Neuronal stem cell (in vitro differentiated cells): ENCODE data around the gene OLFML2A.
A peak's percentile ranks its signal among the peaks of the same experiment; 100 is the strongest.

Experiments used
- DNase-seq: peaks from one replicate; pipeline ENCODE4 v3.0.0-alpha.2; 2013; ENCODE audit warnings: low spot score
- H2AFZ ChIP-seq: one replicate; pipeline ENCODE4 v1.6.1; 2013; ENCODE audit warnings: mild to moderate bottlenecking, low read length, inconsistent platforms
- H2AK5ac ChIP-seq: 2 replicates; pipeline ENCODE4 v1.6.1; 2013; ENCODE audit warnings: low read depth, mild to moderate bottlenecking, inconsistent platforms, low read length, moderate library complexity, mixed read lengths
- H2BK120ac ChIP-seq: 2 replicates; pipeline ENCODE4 v1.6.1; 2013; ENCODE audit warnings: low read depth, mild to moderate bottlenecking, inconsistent platforms, low read length, moderate library complexity, mixed read lengths
- H2BK12ac ChIP-seq: one replicate; pipeline ENCODE4 v1.6.1; 2013; ENCODE audit warnings: low read length, inconsistent platforms
- H2BK15ac ChIP-seq: 2 replicates; pipeline ENCODE4 v1.6.1; 2013; ENCODE audit warnings: mild to moderate bottlenecking, low read length, inconsistent platforms, mixed read lengths
- H2BK5ac ChIP-seq: one replicate; pipeline ENCODE4 v1.6.1; 2013; ENCODE audit warnings: inconsistent platforms, mild to moderate bottlenecking, low read length, moderate library complexity
- H3K14ac ChIP-seq: one replicate; pipeline ENCODE4 v1.6.1; 2013; ENCODE audit warnings: low read length, inconsistent platforms
- H3K18ac ChIP-seq: 2 replicates; pipeline ENCODE4 v1.6.1; 2013; ENCODE audit warnings: low read length, inconsistent platforms
- H3K23ac ChIP-seq: 2 replicates; pipeline ENCODE4 v1.6.1; 2013; ENCODE audit warnings: low read depth, mild to moderate bottlenecking, mixed read lengths, low read length, inconsistent platforms; ENCODE audit not compliant: poor library complexity
- H3K27ac ChIP-seq: replicated peaks from 3 replicates; pipeline ENCODE4 v1.5.1; 2013; ENCODE audit warnings: low read length, inconsistent platforms
- H3K27me3 ChIP-seq, 3 experiments: 2 replicates each; pipeline ENCODE4 v1.6.1; 2013; ENCODE audit warnings: low read length in 3 of 3, mild to moderate bottlenecking in 2 of 3, inconsistent platforms in 1 of 3, low read depth in 1 of 3, mixed read lengths in 1 of 3, moderate library complexity in 1 of 3; ENCODE audit not compliant: control insufficient read depth in 3 of 3, insufficient read depth in 3 of 3
- H3K36me3 ChIP-seq, 2 donors: replicated peaks in 1 of 2; 2 replicates each; pipeline ENCODE4 v1.6.1; 2013; ENCODE audit warnings: low read length in 2 of 2; ENCODE audit not compliant: control insufficient read depth in 2 of 2, insufficient read depth in 2 of 2
- H3K4ac ChIP-seq: 2 replicates; pipeline ENCODE4 v1.6.1; 2013; ENCODE audit warnings: inconsistent platforms, mild to moderate bottlenecking, low read length, moderate library complexity
- H3K4me1 ChIP-seq, 2 donors: 1 replicate in 1 of 2; 2 replicates in 1 of 2; pipeline ENCODE4 v1.6.1; 2013; ENCODE audit warnings: low read length in 2 of 2, low read depth in 1 of 2; ENCODE audit not compliant: control insufficient read depth in 2 of 2, insufficient read depth in 1 of 2
- H3K4me2 ChIP-seq: one replicate; pipeline ENCODE4 v1.6.1; 2013; ENCODE audit warnings: mild to moderate bottlenecking, low read length, inconsistent platforms; ENCODE audit not compliant: insufficient read depth, poor library complexity, severe bottlenecking
- H3K4me3 ChIP-seq, 2 donors: 2 replicates each; pipeline ENCODE4 v1.5.1; 2013; ENCODE audit warnings: low read length in 2 of 2, mild to moderate bottlenecking in 2 of 2, inconsistent platforms in 1 of 2, moderate library complexity in 1 of 2
- H3K79me1 ChIP-seq: one replicate; pipeline ENCODE4 v1.6.1; 2013; ENCODE audit warnings: low read depth, mild to moderate bottlenecking, inconsistent platforms, low read length, moderate library complexity
- H3K9ac ChIP-seq: one replicate; pipeline ENCODE4 v1.6.1; 2013; ENCODE audit warnings: mild to moderate bottlenecking, low read depth, low read length, inconsistent platforms; ENCODE audit not compliant: poor library complexity
- H3K9me3 ChIP-seq, 2 donors: replicated peaks in 1 of 2; 2 replicates each; pipeline versions ENCODE3 to v1.6.1; 2013; ENCODE audit warnings: low read length in 2 of 2, mild to moderate bottlenecking in 2 of 2, inconsistent platforms in 1 of 2, low read depth in 1 of 2, mixed read lengths in 1 of 2, moderate library complexity in 1 of 2; ENCODE audit not compliant: control insufficient read depth in 2 of 2, insufficient read depth in 1 of 2
- H4K8ac ChIP-seq: one replicate; pipeline ENCODE4 v1.6.1; 2013; ENCODE audit warnings: low read depth, mild to moderate bottlenecking, inconsistent platforms, low read length, moderate library complexity
- H4K91ac ChIP-seq: one replicate; pipeline ENCODE4 v1.6.1; 2013; ENCODE audit warnings: low read length, low read depth, mild to moderate bottlenecking, inconsistent platforms; ENCODE audit not compliant: poor library complexity
- WGBS, 2 donors: extraction: QIAGEN DNeasy Blood & Tissue Kit; methylation state at CpG; one replicate each; pipeline ENCODE4 v1.1.7; 2013; ENCODE audit warnings: missing lambda C conversion rate in 2 of 2, mixed read lengths in 1 of 2; ENCODE audit not compliant: insufficient read length in 2 of 2, insufficient replicate concordance in 1 of 2; ENCODE audit errors: extremely low coverage in 2 of 2; 5-methylcytosine and 5-hydroxymethylcytosine counted together

OLFML2A gene

DNA sequence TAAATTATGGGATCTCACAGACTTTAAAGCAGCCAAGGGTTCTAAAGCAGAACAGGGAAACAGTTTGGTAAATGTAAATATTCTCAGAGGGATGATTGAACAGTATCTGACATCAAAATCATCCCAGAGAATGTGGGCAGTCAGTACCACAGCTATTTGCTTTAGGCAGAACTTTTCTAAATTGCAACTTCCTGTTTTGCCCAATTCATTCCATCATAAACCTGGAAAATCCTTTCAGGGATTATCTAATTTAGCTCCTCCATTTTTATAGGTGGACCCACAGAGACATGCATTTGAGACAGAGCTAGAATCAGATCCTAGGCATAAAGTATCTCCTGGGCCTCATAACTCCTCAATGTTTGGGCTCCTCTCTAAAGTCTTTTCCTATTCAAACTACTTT, 18.2 kb upstream of the OLFML2A start:
- H4K91ac ChIP-seq: no peak overlapping the region
- H3K79me1 ChIP-seq: no peaks in the 10 kb centered on the region
- DNase-seq: no peak
- no peaks in the 10 kb centered on the region for H3K9me3 ChIP-seq
- no peak overlapping the region for H2BK5ac ChIP-seq
- H2BK12ac ChIP-seq: no peak overlapping the region
- peaks cover 15 to 39% of the 10 kb centered on the region in 2 donors for H3K4me1 ChIP-seq
- H2BK15ac ChIP-seq: no peak overlapping the region
- H3K4me2 ChIP-seq: no peak overlapping the region
- no peaks in the 10 kb centered on the region for H3K36me3 ChIP-seq
- no peaks in the 10 kb centered on the region for H3K27me3 ChIP-seq
- H3K4ac ChIP-seq: no peak overlapping the region
- no peak overlapping the region for H3K14ac ChIP-seq
- H3K4me3 ChIP-seq: no peak overlapping the region
- H3K18ac ChIP-seq: no peak overlapping the region
- no peak overlapping the region for H4K8ac ChIP-seq
- H2AK5ac ChIP-seq: no peak overlapping the region
- H2AFZ ChIP-seq: no peak overlapping the region
- no peak overlapping the region for H3K9ac ChIP-seq
- H2BK120ac ChIP-seq: no peak overlapping the region
- H3K27ac ChIP-seq: peak overlapping the region; percentile 14
- no peak overlapping the region for H3K23ac ChIP-seq

- Histone ChIP-seq H3K27me3 (no peaks in the 10 kb centered on the region), H3K4me2 (no peak overlapping the region), H3K4ac (no peak overlapping the region), H2BK120ac (no peak overlapping the region), H3K4me1 (peaks cover 12 to 39% of the 10 kb centered on the region in 2 donors), H3K23ac (no peak overlapping the region), H3K14ac (no peak overlapping the region), H2BK5ac (no peak overlapping the region), H3K36me3 (no peaks in the 10 kb centered on the region), H2BK15ac (no peak overlapping the region), H2AK5ac (no peak overlapping the region), H2AFZ (no peak overlapping the region), H2BK12ac (no peak overlapping the region), H3K79me1 (no peaks in the 10 kb centered on the region), H3K27ac (peak overlapping the region; percentile 37), H3K9me3 (no peaks in the 10 kb centered on the region), H4K91ac (no peak overlapping the region), H3K4me3 (no peak overlapping the region), H4K8ac (no peak overlapping the region), H3K18ac (no peak overlapping the region), H3K9ac (no peak overlapping the region)
- no CpG with 5 or more reads among the region's 2 CpGs for WGBS, 2 donors
- no peak for DNase-seq
Measured at GRCh38 chr9:124759327-124759726, 17.6 kb upstream of the OLFML2A start.

GRCh38 chr9:124760719-124761118, 16.2 kb upstream of the OLFML2A start:
- Histone ChIP-seq H2AFZ (no peak overlapping the region), H3K4me1 (peaks cover 13 to 44% of the 10 kb centered on the region in 2 donors), H3K4me2 (no peak overlapping the region), H3K4ac (no peak overlapping the region), H4K8ac (no peak overlapping the region), H2BK15ac (no peak overlapping the region), H4K91ac (no peak overlapping the region), H3K14ac (no peak overlapping the region), H3K9me3 (no peaks in the 10 kb centered on the region), H3K4me3 (no peak overlapping the region), H3K18ac (no peak overlapping the region), H2AK5ac (no peak overlapping the region), H3K9ac (no peak overlapping the region), H2BK12ac (no peak overlapping the region), H3K23ac (no peak overlapping the region), H3K27me3 (no peaks in the 10 kb centered on the region), H3K27ac (peak overlapping the region; percentile 43), H2BK120ac (no peak overlapping the region), H3K36me3 (no peaks in the 10 kb centered on the region), H3K79me1 (no peaks in the 10 kb centered on the region), H2BK5ac (no peak overlapping the region)
- WGBS, 2 donors: no CpG with 5 or more reads among the region's 2 CpGs
- no peak for DNase-seq

DNA sequence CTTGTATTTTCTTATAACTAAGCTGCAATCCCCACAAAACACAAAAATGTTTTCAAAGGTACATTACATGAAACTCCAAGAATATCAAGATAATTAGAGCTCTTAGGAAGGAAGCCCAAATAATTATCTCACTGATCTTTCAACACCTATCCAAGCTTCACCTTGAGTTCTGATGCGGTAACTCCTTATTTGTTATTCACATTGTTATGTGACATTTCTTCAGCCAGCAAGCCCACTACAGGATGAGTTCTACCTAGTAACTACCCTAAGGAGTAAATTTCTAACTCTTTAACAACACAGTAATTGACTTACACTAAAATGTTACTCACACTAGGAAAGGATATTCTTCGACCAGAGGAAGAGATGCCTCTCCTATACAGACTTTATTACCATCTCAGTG, 15.7 kb upstream of the OLFML2A start:
- H4K8ac ChIP-seq: no peak overlapping the region
- H3K18ac ChIP-seq: no peak overlapping the region
- no peak overlapping the region for H2BK5ac ChIP-seq
- no peaks in the 10 kb centered on the region for H3K36me3 ChIP-seq
- H3K14ac ChIP-seq: no peak overlapping the region
- H2BK12ac ChIP-seq: no peak overlapping the region
- H4K91ac ChIP-seq: no peak overlapping the region
- no peak overlapping the region for H3K4ac ChIP-seq
- H3K27ac ChIP-seq: no peak overlapping the region
- H3K9ac ChIP-seq: no peak overlapping the region
- H2AK5ac ChIP-seq: no peak overlapping the region
- no peak overlapping the region for H3K4me2 ChIP-seq
- WGBS, 2 donors: no CpG with 5 or more reads among the region's 2 CpGs
- H3K4me3 ChIP-seq: no peak overlapping the region
- no peak for DNase-seq
- H2BK120ac ChIP-seq: no peak overlapping the region
- no peak overlapping the region for H2BK15ac ChIP-seq
- no peaks in the 10 kb centered on the region for H3K79me1 ChIP-seq
- H3K4me1 ChIP-seq: peaks cover 13 to 46% of the 10 kb centered on the region in 2 donors
- no peaks in the 10 kb centered on the region for H3K9me3 ChIP-seq
- H2AFZ ChIP-seq: no peak overlapping the region
- no peaks in the 10 kb centered on the region for H3K27me3 ChIP-seq
- H3K23ac ChIP-seq: no peak overlapping the region
